Measurements from ENCODE around the gene KHDC4.

- TF ChIP-seq E2F5 (CRISPR knock-in tag; IDR thresholded peaks at IDR 0.05): no peak
- no peak for TF ChIP-seq TSHZ1 (CRISPR knock-in tag; IDR thresholded peaks at IDR 0.05)
- TF ChIP-seq ZBTB49 (CRISPR knock-in tag; IDR thresholded peaks at IDR 0.05; ENCODE audit: borderline replicate concordance): no peak
- TF ChIP-seq TRIM28 (IDR thresholded peaks at IDR 0.05): no peak
- no peak for TF ChIP-seq KLF1 (tag; IDR thresholded peaks at IDR 0.05)
- TF ChIP-seq POLR2A (conservative IDR thresholded peaks at IDR 0.05): peak; percentile 50; the same call in 1 of the 2 replicates
- peak; percentile 60; the same call in 1 of the 2 replicates for TF ChIP-seq PHF8 (IDR thresholded peaks at IDR 0.05; ENCODE audit: borderline replicate concordance, low read length)
- TF ChIP-seq POLR2AphosphoS5 (IDR thresholded peaks at IDR 0.05; ENCODE audit: control insufficient read depth, insufficient read depth, low read depth, low read length): peak; percentile 79
- no peak for TF ChIP-seq IRF2 (CRISPR knock-in tag; IDR thresholded peaks at IDR 0.05)
- TF ChIP-seq EP300 (IDR thresholded peaks at IDR 0.05; ENCODE audit: low read length): no peak
- peak in 1 of 3 experiments; percentile 12; a peak in 1 of 6 replicates for TF ChIP-seq CTCF (IDR thresholded peaks at IDR 0.05 in 2 of 3, conservative IDR thresholded peaks at IDR 0.05 in 1 of 3; ENCODE audit: insufficient read depth in 2 of 3, low read depth in 1 of 3, low read length in 3 of 3)
Observed at GRCh38 chr1:155911156-155912055, 22.8 kb downstream of the KHDC4 start, which contains the start of gene RIT1.

Measured in K562 (cell line).